Neural progenitor cell (in vitro differentiated cells): Measurements from ENCODE around the gene NDUFS4. TPM values are rescaled to one million over a fixed set of nuclear protein-coding genes. Genes with fewer than 3 reads are reported as not detected.

Source experiments
- DNase-seq: peaks from one replicate; pipeline ENCODE4 v3.0.0-alpha.2; 2016; ENCODE audit warnings: low spot score
- H2AFZ ChIP-seq: fragments of 200-600 bp; sonication (generic); replicated peaks from 2 replicates; pipeline ENCODE4 v1.6.1; 2016; ENCODE audit warnings: antibody characterized with exemption
- H3F3A ChIP-seq: fragments of 200-600 bp; sonication (generic); 2 replicates; pipeline ENCODE4 v1.6.1; 2016; ENCODE audit warnings: antibody characterized with exemption, low read depth
- H3K27ac ChIP-seq: fragments of 200-600 bp; sonication (generic); 2 replicates; pipeline ENCODE4 v1.5.1; 2016; ENCODE audit warnings: mild to moderate bottlenecking
- H3K27me3 ChIP-seq: fragments of 200-600 bp; sonication (generic); 2 replicates; pipeline ENCODE4 v1.6.1; 2016; ENCODE audit warnings: mild to moderate bottlenecking, moderate library complexity
- H3K36me3 ChIP-seq: fragments of 200-600 bp; sonication (generic); 2 replicates; pipeline ENCODE4 v1.5.1; 2016
- H3K4me1 ChIP-seq: fragments of 200-600 bp; sonication (generic); 2 replicates; pipeline ENCODE4 v1.6.1; 2016; ENCODE audit warnings: mixed run types
- H3K4me2 ChIP-seq: fragments of 200-600 bp; sonication (generic); 2 replicates; pipeline ENCODE4 v1.6.1; 2016
- H3K4me3 ChIP-seq: fragments of 200-600 bp; sonication (generic); 2 replicates; pipeline ENCODE4 v1.5.1; 2016
- H3K79me2 ChIP-seq: fragments of 200-600 bp; sonication (generic); 2 replicates; pipeline ENCODE4 v1.6.1; 2016; ENCODE audit warnings: low read depth
- H3K9ac ChIP-seq: fragments of 200-600 bp; sonication (generic); 2 replicates; pipeline ENCODE4 v1.6.1; 2016
- H3K9me3 ChIP-seq: fragments of 200-600 bp; sonication (generic); 2 replicates; pipeline ENCODE4 v1.5.1; 2016; ENCODE audit warnings: low read depth
- H4K20me1 ChIP-seq: fragments of 200-600 bp; sonication (generic); 2 replicates; pipeline ENCODE4 v1.6.1; 2016; ENCODE audit warnings: low read depth
- H3K27ac Mint-ChIP-seq: 3 replicates; pipeline ENCODE4 v1.8.0; 2021; ENCODE audit warnings: mixed read lengths
- H3K27me3 Mint-ChIP-seq: 2 replicates; pipeline ENCODE4 v1.8.0; 2022; ENCODE audit warnings: low read depth, mild to moderate bottlenecking, inconsistent platforms, moderate library complexity, mixed read lengths; ENCODE audit not compliant: insufficient read depth
- H3K36me3 Mint-ChIP-seq: 3 replicates; pipeline ENCODE4 v1.8.0; 2021; ENCODE audit warnings: mixed read lengths
- H3K4me1 Mint-ChIP-seq: 3 replicates; pipeline ENCODE4 v1.8.0; 2021; ENCODE audit warnings: mixed read lengths
- H3K4me3 Mint-ChIP-seq: 3 replicates; pipeline ENCODE4 v1.8.0; 2021; ENCODE audit warnings: mild to moderate bottlenecking, moderate library complexity, mixed read lengths
- H3K9me3 Mint-ChIP-seq: 3 replicates; pipeline ENCODE4 v1.8.0; 2020; ENCODE audit warnings: mixed read lengths
- CTCF ChIP-seq: fragments of 200-600 bp; sonication (generic); IDR thresholded peaks from 2 replicates; pipeline ENCODE4 v1.5.1; 2017; ENCODE audit warnings: antibody characterized with exemption, mild to moderate bottlenecking
- EZH2 ChIP-seq: fragments of 200-600 bp; sonication (generic); IDR thresholded peaks from 2 replicates; pipeline ENCODE4 v1.6.1; 2017; ENCODE audit warnings: antibody characterized with exemption, mild to moderate bottlenecking, moderate library complexity
- EZH2phosphoT487 ChIP-seq: fragments of 200-600 bp; sonication (generic); IDR thresholded peaks from 2 replicates; pipeline ENCODE4 v1.6.1; 2017; ENCODE audit warnings: antibody characterized with exemption
- total RNA-seq: library from RNA; depleted of rRNA; stranded (reverse); fragments of >200 nt; gene quantifications from 2 replicates; pipeline ENCODE4 v1.2.3, GENCODE V29; 2015; ENCODE audit warnings: low replicate concordance

NDUFS4 gene
- total RNA-seq, 1 donor from 2014 or later = 183 TPM

GRCh38 chr5:53667621-53668020 lies 107.2 kb downstream of the NDUFS4 start:
- no peaks in the 10 kb centered on the region for H3K79me2 ChIP-seq
- no peaks in the 10 kb centered on the region for H3K9me3 ChIP-seq
- H3K36me3 ChIP-seq = no peaks in the 10 kb centered on the region
- H3K9me3 Mint-ChIP-seq = peaks cover 26% of the 10 kb centered on the region
- H3K4me3 ChIP-seq = no peak overlapping the region
- H3K4me1 ChIP-seq = peaks cover 13% of the 10 kb centered on the region
- peaks cover 31% of the 10 kb centered on the region for H3K36me3 Mint-ChIP-seq
- no peak overlapping the region for H3K9ac ChIP-seq
- H2AFZ ChIP-seq = no peak overlapping the region
- H3K27ac Mint-ChIP-seq = no peak overlapping the region
- H3K27ac ChIP-seq = no peak overlapping the region
- no peak overlapping the region for H3K4me2 ChIP-seq
- TF ChIP-seq EZH2 (no peak), EZH2phosphoT487 (no peak), CTCF (no peak)
- H3K4me3 Mint-ChIP-seq = no peak overlapping the region
- no peaks in the 10 kb centered on the region for H3K27me3 Mint-ChIP-seq
- H3F3A ChIP-seq = no peaks in the 10 kb centered on the region
- H4K20me1 ChIP-seq = no peaks in the 10 kb centered on the region
- DNase-seq = no peak
- no peaks in the 10 kb centered on the region for H3K27me3 ChIP-seq
- peaks cover 8% of the 10 kb centered on the region for H3K4me1 Mint-ChIP-seq

- no peaks in the 10 kb centered on the region for H4K20me1 ChIP-seq
- no peaks in the 10 kb centered on the region for H3K27me3 ChIP-seq
- DNase-seq = no peak
- no peaks in the 10 kb centered on the region for H3K27me3 Mint-ChIP-seq
- H3K4me3 ChIP-seq = no peak overlapping the region
- H3K36me3 Mint-ChIP-seq = peaks cover 10% of the 10 kb centered on the region
- H3K27ac Mint-ChIP-seq = no peak overlapping the region
- no peak overlapping the region for H3K4me3 Mint-ChIP-seq
- H3K27ac ChIP-seq = no peak overlapping the region
- H3K4me1 Mint-ChIP-seq = peaks cover 8% of the 10 kb centered on the region
- H3K79me2 ChIP-seq = no peaks in the 10 kb centered on the region
- no peak overlapping the region for H3K4me2 ChIP-seq
- no peaks in the 10 kb centered on the region for H3K36me3 ChIP-seq
- no peak overlapping the region for H3K9ac ChIP-seq
- H2AFZ ChIP-seq = no peak overlapping the region
- TF ChIP-seq EZH2 = no peak
- TF ChIP-seq CTCF = no peak
- no peak for TF ChIP-seq EZH2phosphoT487
- H3K4me1 ChIP-seq = peaks cover 13% of the 10 kb centered on the region
- no peaks in the 10 kb centered on the region for H3K9me3 Mint-ChIP-seq
- H3K9me3 ChIP-seq = no peaks in the 10 kb centered on the region
- H3F3A ChIP-seq = no peaks in the 10 kb centered on the region
Measured at GRCh38 chr5:53671447-53671846, 111.0 kb downstream of the NDUFS4 start.

GRCh38 chr5:53674121-53674520 lies 113.7 kb downstream of the NDUFS4 start:
- Mint-ChIP-seq H3K9me3 (no peaks in the 10 kb centered on the region), H3K27me3 (no peaks in the 10 kb centered on the region), H3K4me1 (peaks cover 8% of the 10 kb centered on the region)

More at GRCh38 chr5:53674121-53674520, 113.7 kb downstream of the NDUFS4 start:
- Histone ChIP-seq H4K20me1 (no peaks in the 10 kb centered on the region), H3F3A (no peaks in the 10 kb centered on the region), H3K36me3 (no peaks in the 10 kb centered on the region), H3K4me1 (peaks cover 13% of the 10 kb centered on the region), H3K4me3 (no peak overlapping the region), H3K79me2 (no peaks in the 10 kb centered on the region), H3K9ac (no peak overlapping the region), H3K27me3 (no peaks in the 10 kb centered on the region), H3K4me2 (no peak overlapping the region), H3K27ac (no peak overlapping the region), H3K9me3 (no peaks in the 10 kb centered on the region), H2AFZ (no peak overlapping the region)
- Mint-ChIP-seq H3K36me3 (peaks cover 8% of the 10 kb centered on the region), H3K4me3 (no peak overlapping the region), H3K27ac (no peak overlapping the region)
- no peak for DNase-seq
- no peak for TF ChIP-seq EZH2phosphoT487
- no peak for TF ChIP-seq EZH2
- TF ChIP-seq CTCF = no peak
